Fibroblast of peridontal ligament (primary cell): ENCODE data around the gene CETN1.

Experiments
- DNase-seq: peaks from one replicate; pipeline ENCODE4 v3.0.0-alpha.2; 2010; ENCODE audit errors: extremely low read depth

The CETN1 gene

GRCh38 chr18:580154-580553 lies at the start of gene CETN1:
Gene CETN1, plus strand, starts transcription at chr18:580380. Its CDS starts 29 bp downstream, at chr18:580409.
- no peak for DNase-seq

DNA sequence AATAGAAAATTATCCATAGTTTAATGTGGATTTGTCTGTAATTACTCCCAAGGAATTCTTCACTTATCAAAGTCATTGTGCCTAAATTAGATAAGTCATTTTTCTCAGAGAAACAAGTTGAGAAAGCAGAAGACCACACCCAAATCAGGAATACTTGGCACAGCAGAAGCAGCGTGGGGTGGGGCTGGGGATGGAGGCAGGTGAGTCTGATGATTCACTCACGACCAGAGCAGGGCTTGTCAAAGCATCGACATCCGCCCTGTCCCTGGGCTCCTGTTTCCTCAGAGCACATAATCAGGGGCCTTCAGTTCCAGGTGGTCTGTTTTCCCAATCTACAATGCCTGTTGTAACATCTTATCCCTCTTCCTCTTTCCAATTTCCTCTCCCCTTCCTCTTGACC lies 48.2 kb upstream of the CETN1 start:
- no peak for DNase-seq

- no peak for DNase-seq
Measured at GRCh38 chr18:532632-533031, 47.5 kb upstream of the CETN1 start.

DNA sequence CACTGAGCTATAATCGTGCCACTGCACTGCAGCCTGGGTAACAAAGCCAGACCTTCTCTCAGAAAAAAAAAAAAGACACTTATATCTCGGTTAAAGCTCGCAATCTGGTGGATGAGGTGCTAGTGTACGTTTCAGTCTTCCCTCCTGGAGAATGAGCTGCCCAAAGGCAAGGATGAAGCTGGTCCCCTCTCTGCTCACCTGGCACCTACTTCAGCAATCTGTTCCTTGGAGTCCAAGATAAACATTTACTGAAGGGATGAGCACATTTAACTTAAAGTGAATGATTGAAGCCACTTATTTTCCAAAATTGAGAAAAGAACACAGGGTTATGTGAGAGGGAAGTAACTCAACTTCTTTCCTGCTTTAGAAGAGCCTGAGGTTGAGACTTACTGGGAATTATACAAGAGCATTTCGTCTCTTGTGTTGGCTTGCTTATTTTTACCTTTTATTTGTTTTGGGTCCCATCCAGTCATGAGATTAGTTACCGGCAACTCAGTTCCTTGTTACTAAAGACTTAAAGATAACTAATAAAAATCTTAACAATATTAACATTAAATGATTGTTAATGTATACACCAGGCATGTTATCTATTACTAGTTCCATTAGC lies 46.1 kb upstream of the CETN1 start:
- no peak for DNase-seq

DNA sequence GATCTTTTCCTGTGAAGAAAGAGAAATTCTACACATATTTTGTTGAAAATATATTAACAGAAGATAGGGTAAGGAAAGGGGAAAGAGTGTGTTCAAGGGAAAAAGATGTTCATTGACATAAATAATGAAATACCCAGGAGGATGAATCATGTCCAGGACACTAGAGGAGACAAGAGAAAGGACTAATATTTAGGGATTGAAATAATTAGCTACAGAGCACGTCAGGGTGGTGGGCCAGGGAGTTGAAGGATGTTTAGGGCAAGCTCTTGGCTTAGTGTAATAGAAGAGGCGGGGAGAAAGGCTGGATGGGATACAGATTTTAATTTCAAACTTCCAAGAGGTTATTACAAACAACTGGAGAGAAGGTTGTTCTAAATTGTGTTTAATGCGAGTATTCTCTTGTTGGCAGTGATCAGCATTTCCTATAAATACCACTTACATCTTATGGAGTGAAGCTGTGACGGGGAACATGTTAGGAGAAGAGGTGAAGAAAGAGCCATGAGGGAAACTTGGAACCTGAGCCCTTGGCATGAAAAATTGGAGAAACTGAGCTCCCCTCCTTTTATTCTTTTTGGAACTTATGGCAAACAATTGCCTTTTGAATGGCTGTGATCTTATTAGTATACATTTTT lies 36.6 kb upstream of the CETN1 start:
- DNase-seq = no peak

DNA sequence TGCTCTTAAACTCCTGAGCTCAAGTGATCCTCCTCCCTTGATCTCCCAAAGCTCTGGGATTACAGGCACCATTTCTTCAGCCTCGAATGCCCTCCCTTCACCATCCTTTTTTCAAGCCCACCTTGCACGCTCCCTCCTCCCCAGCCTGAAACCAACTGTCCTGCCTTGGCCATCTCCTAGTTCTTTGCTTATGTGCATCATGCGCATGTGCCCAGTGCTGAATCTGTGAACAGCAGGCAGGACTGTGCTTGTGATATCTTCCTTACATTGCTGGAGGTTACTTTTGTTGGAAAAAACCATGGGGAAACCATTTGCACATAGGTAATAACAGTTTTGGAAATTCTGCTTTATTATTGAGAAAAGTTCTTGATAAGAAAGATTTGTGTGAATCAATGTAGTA lies 30.2 kb upstream of the CETN1 start:
- no peak for DNase-seq

- no peak for DNase-seq
Measured at GRCh38 chr18:551404-552061, 28.6 kb upstream of the CETN1 start.

GRCh38 chr18:555705-556457 lies 24.3 kb upstream of the CETN1 start:
- DNase-seq = no peak

DNA sequence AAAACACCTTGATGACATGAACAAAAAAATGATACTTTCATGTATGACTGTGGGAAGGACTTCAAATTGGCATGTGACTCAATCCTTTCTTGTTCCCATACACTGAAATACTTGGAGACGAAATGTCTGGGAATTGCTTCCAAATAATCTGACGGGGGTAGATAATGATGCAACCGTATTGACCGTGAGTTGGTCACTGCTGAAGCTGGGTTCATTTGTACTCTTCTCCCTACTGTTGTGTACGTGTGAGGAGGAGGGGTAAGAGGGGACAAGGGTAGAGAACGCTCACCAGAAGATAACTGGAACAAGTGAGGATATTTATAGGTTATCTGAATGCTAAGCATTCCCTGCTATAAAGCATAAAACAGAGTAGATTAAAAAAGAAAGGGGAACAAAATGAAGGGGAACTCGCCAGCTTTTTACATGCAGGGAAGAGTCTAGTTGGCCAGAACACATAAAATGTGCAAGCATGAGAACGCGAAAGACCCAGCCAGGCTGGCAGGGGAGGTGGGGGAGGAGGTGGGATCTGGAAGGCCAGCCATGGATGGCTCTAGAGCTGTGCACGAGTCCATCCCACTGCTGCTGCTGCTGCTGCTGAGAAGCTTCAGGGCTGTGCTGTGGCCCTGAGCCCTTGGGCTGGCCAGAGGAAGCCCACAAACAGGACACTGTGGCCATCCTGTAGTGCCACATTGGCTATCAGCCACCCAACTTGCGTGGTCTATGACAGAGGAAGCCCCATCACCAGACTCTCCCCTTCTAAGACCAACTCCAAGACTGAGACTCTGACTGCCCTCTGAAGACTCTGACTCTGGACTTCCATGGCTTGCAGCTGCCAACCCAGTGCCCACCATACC lies 15.2 kb upstream of the CETN1 start:
- no peak for DNase-seq

- DNase-seq = no peak
Measured at GRCh38 chr18:565562-566061, 14.6 kb upstream of the CETN1 start.

DNA sequence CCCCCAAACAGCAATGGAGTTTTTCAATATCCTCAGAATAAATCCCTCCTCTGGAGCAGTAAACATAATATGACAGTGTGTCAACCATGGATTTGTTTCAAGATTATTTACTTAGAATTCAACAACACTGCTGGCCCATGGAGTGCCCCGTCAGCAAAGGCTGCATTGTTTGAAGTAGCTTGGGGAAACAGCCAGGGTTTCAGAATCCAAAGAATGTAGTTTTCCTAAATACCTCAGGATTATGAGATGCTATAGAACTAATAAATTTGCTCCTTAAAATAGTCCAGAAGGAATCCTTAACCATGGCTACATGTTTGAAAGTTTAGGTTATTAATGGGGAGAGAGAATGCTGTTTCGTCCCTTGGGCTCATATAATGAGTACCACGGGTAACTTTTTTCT lies 13.1 kb upstream of the CETN1 start:
- no peak for DNase-seq

DNA sequence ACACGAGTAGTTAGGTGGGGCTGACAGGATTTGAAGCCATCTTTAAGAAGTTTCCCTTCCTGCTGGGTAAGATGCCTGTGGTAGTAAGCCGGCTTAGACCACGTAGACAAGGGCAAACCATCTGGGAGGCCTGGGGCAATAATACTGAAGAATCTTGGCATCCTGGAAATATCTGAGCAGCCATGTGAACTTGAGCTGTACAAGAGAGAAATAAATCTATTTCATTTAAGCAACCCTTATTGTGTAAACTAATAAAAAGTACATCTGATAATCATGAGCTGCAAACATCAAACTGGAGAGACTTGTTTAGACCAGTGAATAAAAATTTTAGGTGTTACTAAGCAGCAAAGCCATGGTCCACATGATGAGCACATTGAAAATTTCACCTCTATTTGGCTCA lies 11.4 kb upstream of the CETN1 start:
- no peak for DNase-seq

GRCh38 chr18:570256-570655 lies 9.9 kb upstream of the CETN1 start:
- no peak for DNase-seq

GRCh38 chr18:570697-571096 lies 9.5 kb upstream of the CETN1 start:
- no peak for DNase-seq

DNA sequence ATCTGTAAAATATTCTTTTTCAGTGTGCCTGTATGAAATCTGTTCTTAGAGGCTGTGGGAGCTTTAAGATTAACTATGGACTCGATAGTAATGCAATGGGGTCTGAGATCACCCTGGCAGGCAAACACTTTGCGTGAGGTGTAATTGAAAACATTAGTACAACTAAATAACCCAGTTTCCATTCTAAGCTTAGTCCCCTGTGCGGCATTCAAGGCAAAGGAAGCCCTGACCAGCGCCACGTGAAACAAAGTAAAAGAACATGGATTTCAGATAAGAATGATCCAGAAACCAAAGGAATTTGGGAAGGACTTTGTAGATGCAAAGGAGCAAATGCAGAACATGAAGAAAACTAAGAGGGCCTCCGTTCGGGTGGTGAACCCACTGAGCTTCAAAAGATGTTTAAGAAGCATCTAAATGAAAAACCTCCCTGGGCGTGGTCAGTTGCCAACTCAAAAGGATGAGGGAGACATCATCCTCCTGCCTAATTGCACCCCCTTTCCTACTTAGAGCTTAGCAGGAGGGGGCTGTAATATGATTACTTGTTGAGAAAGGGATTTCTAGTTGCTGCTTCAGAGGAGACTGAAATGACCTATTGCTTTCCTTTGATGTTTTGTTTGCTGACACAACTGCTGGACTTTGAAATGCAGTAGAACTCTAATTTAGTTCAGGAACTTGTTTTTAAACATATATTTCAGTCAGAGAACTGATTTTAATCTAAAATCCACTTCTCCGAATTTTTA lies 7.9 kb upstream of the CETN1 start:
- DNase-seq = no peak

DNA sequence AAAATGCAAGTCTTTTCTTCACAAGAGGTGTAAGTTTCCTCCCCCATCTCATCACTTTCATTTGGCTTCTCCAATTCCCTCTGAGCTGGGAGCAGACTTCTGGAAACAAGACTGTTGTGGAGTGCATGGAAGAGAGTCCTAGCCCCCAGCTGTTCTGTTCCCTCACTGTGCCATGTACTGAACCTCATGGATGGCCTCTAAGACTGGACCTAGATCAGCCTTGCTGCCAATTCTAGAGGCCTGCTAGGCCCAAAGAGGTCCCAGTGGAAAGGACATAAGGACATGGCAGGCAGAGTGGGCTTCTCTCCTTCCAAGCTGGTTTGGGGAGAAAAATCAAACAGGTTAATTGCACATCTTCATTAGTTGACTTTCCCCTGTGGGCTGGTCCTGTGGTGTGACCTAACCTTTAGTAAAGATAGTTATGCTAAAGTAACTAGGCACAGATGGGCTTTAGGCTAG lies 7.3 kb upstream of the CETN1 start:
- no peak for DNase-seq

- no peak for DNase-seq
Measured at GRCh38 chr18:573385-573784, 6.8 kb upstream of the CETN1 start.

- peak; percentile 27 for DNase-seq
Measured at GRCh38 chr18:574149-574860, 5.9 kb upstream of the CETN1 start.

DNA sequence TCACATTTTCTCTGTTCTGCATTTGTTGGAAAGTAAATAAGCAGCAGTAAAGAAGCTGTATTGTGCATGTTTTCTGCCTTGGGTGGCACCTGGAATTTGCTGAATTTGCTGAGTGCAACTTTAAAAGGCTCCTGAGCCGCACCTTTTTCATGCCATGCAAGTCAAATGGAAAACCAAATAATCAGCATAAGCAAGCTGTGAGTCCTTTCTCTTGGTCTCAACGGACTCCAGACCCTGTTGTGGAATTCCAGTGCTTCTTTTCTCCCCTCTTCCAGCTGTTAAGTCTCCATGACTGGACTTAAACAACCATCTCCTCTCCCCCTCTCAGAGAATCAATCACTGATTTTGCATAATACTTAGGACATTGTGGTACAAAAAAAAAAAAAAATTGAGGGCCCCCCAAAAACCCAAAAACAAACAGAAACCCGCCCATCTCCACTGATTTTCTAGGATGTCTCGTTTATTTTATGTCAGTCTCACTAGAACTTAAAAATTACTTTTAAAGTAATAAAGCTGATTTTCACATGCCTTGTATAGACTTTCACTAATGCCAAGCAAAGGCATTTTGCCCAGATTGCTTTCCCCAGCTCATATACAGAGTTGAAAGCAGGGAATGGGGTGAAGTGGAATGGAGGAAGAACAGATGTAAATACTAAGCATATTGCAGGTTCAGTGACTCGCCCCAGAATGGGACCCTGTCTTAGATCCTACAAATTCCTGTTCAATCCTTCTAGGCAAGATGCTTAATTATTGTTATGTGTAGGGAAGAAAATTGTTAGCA lies 5.1 kb upstream of the CETN1 start:
- peak; percentile 19 for DNase-seq
